HCT116 (cell line): ENCODE results near the gene HOXC12. TPM values are rescaled to one million over a fixed set of nuclear protein-coding genes. Genes with fewer than 3 reads are reported as not detected.

Source experiments
- ATAC-seq: fragments of 200-7000 bp; cut with Tn5 transposase; 2 replicates; pipeline ENCODE4 v1.9.1; 2020; ENCODE audit warnings: mild to moderate bottlenecking, moderate library complexity
- BruUV-seq: library from RNA; stranded (reverse); fragments of 400-500 nt; replicated peaks from 2 replicates; lab custom pipeline; 2021; lab: Mats Ljungman, UMichigan
- CTCF ChIA-PET: fragments of 300-600 bp; sonication (Branson Sonifier 250); formaldehyde crosslinking; loops from one replicate; lab custom pipeline; 2021; ENCODE audit warnings: antibody characterized with exemption; lab: Charles Lee
- POLR2A ChIA-PET: fragments of 300-600, 350-600 bp; sonication (Branson Sonifier 250); formaldehyde crosslinking; loops from one replicate; lab custom pipeline; 2021; ENCODE audit warnings: antibody characterized with exemption; lab: Charles Lee
- RAD21 ChIA-PET, 2 experiments: fragments of 300-600 bp; sonication (Branson Sonifier 250); formaldehyde crosslinking; loops; one replicate each; lab custom pipeline; 2023; ENCODE audit warnings: low total read pairs in 2 of 2; ENCODE audit not compliant: uncharacterized antibody in 2 of 2, unreplicated experiment in 2 of 2, low non-redundant PET in 1 of 2; lab: Charles Lee
- DNase-seq: peaks from one replicate; pipeline ENCODE4 v3.0.0-alpha.2; 2010; ENCODE audit warnings: low read depth, low spot score
- H2AFZ ChIP-seq: fragments of 200-600 bp; shearing (Covaris generic), sonication (generic); 2 replicates; pipeline ENCODE4 v1.6.1; 2017; ENCODE audit warnings: low read depth, mixed run types, mixed read lengths, antibody characterized with exemption, low read length; ENCODE audit not compliant: poor library complexity, severe bottlenecking
- H3K27ac ChIP-seq: 2 replicates; pipeline ENCODE4 v1.5.1; 2012; ENCODE audit warnings: low read depth, low read length
- H3K27me3 ChIP-seq: fragments of 200-600 bp; sonication (generic); 2 replicates; pipeline ENCODE4 v1.6.1; 2016; ENCODE audit warnings: mixed run types, low read length, mixed read lengths; ENCODE audit not compliant: insufficient read depth
- H3K36me3 ChIP-seq, 2 experiments: fragments of 200-500 bp in 1 of 2; fragments of 200-600 bp in 1 of 2; sonication (Bioruptor generic) in 1 of 2; sonication (generic) in 1 of 2; 2 replicates each; pipeline versions ENCODE4 v1.5.1 to v1.6.1; 2014 to 2016; ENCODE audit warnings: low read length in 2 of 2, inconsistent platforms in 1 of 2, mixed read lengths in 1 of 2, mixed run types in 1 of 2; ENCODE audit not compliant: insufficient read depth in 2 of 2, control insufficient read depth in 1 of 2
- H3K4me1 ChIP-seq, 2 experiments: fragments of 200-600 bp in 1 of 2; sonication (generic) in 1 of 2; 2 replicates each; pipeline versions ENCODE4 v1.5.1 to v1.6.1; 2012 to 2017; ENCODE audit warnings: low read length in 2 of 2, inconsistent platforms in 1 of 2, mild to moderate bottlenecking in 1 of 2, mixed read lengths in 1 of 2, mixed run types in 1 of 2, moderate library complexity in 1 of 2; ENCODE audit not compliant: insufficient read depth in 2 of 2, control insufficient read depth in 1 of 2
- H3K4me2 ChIP-seq: fragments of 200-600 bp; sonication (generic); 2 replicates; pipeline ENCODE4 v1.6.1; 2017; ENCODE audit warnings: mixed run types, low read length, mixed read lengths
- H3K4me3 ChIP-seq, 2 experiments: fragments of 200-600 bp in 1 of 2; sonication (generic) in 1 of 2; replicated peaks in 1 of 2; 2 replicates each; pipeline ENCODE4 v1.5.1; 2011 to 2016; ENCODE audit warnings: low read length in 2 of 2, control low read depth in 1 of 2, low read depth in 1 of 2, mild to moderate bottlenecking in 1 of 2, mixed read lengths in 1 of 2, mixed run types in 1 of 2
- H3K79me2 ChIP-seq: fragments of 200-600 bp; sonication (generic); 2 replicates; pipeline ENCODE4 v1.6.1; 2017; ENCODE audit warnings: mild to moderate bottlenecking, mixed run types, low read length, moderate library complexity, mixed read lengths; ENCODE audit not compliant: insufficient read depth
- H3K9ac ChIP-seq: fragments of 200-600 bp; sonication (generic); 2 replicates; pipeline ENCODE4 v1.6.1; 2016; ENCODE audit warnings: low read length, mixed read lengths
- H3K9me2 ChIP-seq: fragments of 200-600 bp; sonication (generic), shearing (Covaris generic); 2 replicates; pipeline ENCODE4 v1.6.1; 2017; ENCODE audit warnings: mixed run types, mild to moderate bottlenecking, moderate library complexity; ENCODE audit not compliant: insufficient read depth
- H3K9me3 ChIP-seq, 2 experiments: fragments of 200-500 bp in 1 of 2; fragments of 200-600 bp in 1 of 2; sonication (Bioruptor generic) in 1 of 2; sonication (generic) in 1 of 2; 2 replicates each; pipeline ENCODE4 v1.6.1; 2014 to 2017; ENCODE audit warnings: low read length in 2 of 2, mixed read lengths in 2 of 2, inconsistent platforms in 1 of 2, low read depth in 1 of 2, mild to moderate bottlenecking in 1 of 2, mixed run types in 1 of 2, moderate library complexity in 1 of 2; ENCODE audit not compliant: control insufficient read depth in 1 of 2, insufficient read depth in 1 of 2
- H4K20me1 ChIP-seq: fragments of 200-600 bp; sonication (generic), shearing (Covaris generic); 2 replicates; pipeline ENCODE4 v1.6.1; 2017; ENCODE audit warnings: mixed run types, mild to moderate bottlenecking, moderate library complexity; ENCODE audit not compliant: insufficient read depth
- ATF3 ChIP-seq: IDR thresholded peaks from 2 replicates; pipeline ENCODE4 v1.6.1; 2012
- CEBPB ChIP-seq: IDR thresholded peaks from 2 replicates; pipeline ENCODE4 v1.6.1; 2012; ENCODE audit warnings: low read depth
- EGR1 ChIP-seq: IDR thresholded peaks from 2 replicates; pipeline ENCODE4 v1.6.1; 2012; ENCODE audit warnings: low read depth
- ELF1 ChIP-seq: IDR thresholded peaks from 2 replicates; pipeline ENCODE4 v1.6.1; 2012; ENCODE audit warnings: low read depth, borderline replicate concordance
- FOSL1 ChIP-seq: IDR thresholded peaks from 2 replicates; pipeline ENCODE4 v1.6.1; 2012; ENCODE audit warnings: low read depth
- JUND ChIP-seq: IDR thresholded peaks from 2 replicates; pipeline ENCODE4 v1.6.1; 2012
- POLR2A ChIP-seq: IDR thresholded peaks from 2 replicates; pipeline ENCODE4 v1.7.0; 2011; ENCODE audit warnings: borderline replicate concordance; ENCODE audit not compliant: insufficient read depth, insufficient read length; ENCODE audit errors: extremely low read depth
- POLR2AphosphoS5 ChIP-seq: IDR thresholded peaks from 2 replicates; pipeline ENCODE4 v1.6.1; 2011; ENCODE audit warnings: mild to moderate bottlenecking, low read depth, low read length, moderate library complexity
- RAD21 ChIP-seq: IDR thresholded peaks from 2 replicates; pipeline ENCODE4 v1.6.1; 2012; ENCODE audit warnings: low read depth, mild to moderate bottlenecking
- SIN3A ChIP-seq: IDR thresholded peaks from 2 replicates; pipeline ENCODE4 v1.6.1; 2012; ENCODE audit warnings: low read depth
- SP1 ChIP-seq: IDR thresholded peaks from 2 replicates; pipeline ENCODE4 v1.6.1; 2012; ENCODE audit warnings: low read depth
- TCF7L2 ChIP-seq: IDR thresholded peaks from 2 replicates; pipeline ENCODE4 v1.7.0; 2011; ENCODE audit warnings: borderline replicate concordance, inconsistent platforms; ENCODE audit not compliant: insufficient read depth, insufficient read length; ENCODE audit errors: extremely low read depth
- YY1 ChIP-seq: IDR thresholded peaks from 2 replicates; pipeline ENCODE4 v1.6.1; 2011; ENCODE audit warnings: low read length, low read depth, moderate library complexity, mild to moderate bottlenecking; ENCODE audit not compliant: insufficient replicate concordance; ENCODE audit errors: extremely low read depth
- ZFX ChIP-seq: fragments of 450-650 bp; IDR thresholded peaks from 2 replicates; pipeline ENCODE4 v1.6.1; 2017
- ZNF274 ChIP-seq: fragments of 200-500 bp; sonication (Bioruptor generic); IDR thresholded peaks from 2 replicates; pipeline ENCODE4 v1.6.1; 2014; ENCODE audit warnings: mild to moderate bottlenecking, low read depth, low read length, inconsistent platforms
- intact Hi-C: fragments of 100-400 bp; cut with micrococcal nuclease; formaldehyde crosslinking; loops from 2 replicates; pipeline ENCODE4 v1.10.0; 2022
- total RNA-seq: library from RNA; stranded (reverse); gene quantifications from one replicate; pipeline ENCODE4 v1.2.1, GENCODE V29; 2021; ENCODE audit not compliant: unreplicated experiment
- TF ChIP-seq, protein P1 (sequence below): IDR thresholded peaks from 2 replicates; pipeline ENCODE4 v1.6.1; 2012
- TF ChIP-seq, protein P2 (sequence below), 3 experiments: fragments of 200-600 bp in 1 of 3; sonication (generic) in 1 of 3; IDR thresholded peaks in 2 of 3; conservative IDR thresholded peaks in 1 of 3; 2 replicates each; pipeline ENCODE4 v1.5.1; 2012 to 2017; ENCODE audit warnings: low read depth in 2 of 3, low read length in 2 of 3, antibody characterized with exemption in 1 of 3, borderline replicate concordance in 1 of 3, control low read depth in 1 of 3, mild to moderate bottlenecking in 1 of 3, mixed read lengths in 1 of 3, mixed run types in 1 of 3, moderate library complexity in 1 of 3; ENCODE audit not compliant: insufficient read depth in 1 of 3
- TF ChIP-seq, protein P3 (sequence below): IDR thresholded peaks from 2 replicates; pipeline ENCODE4 v1.6.1; 2011; ENCODE audit warnings: mild to moderate bottlenecking, low read length, moderate library complexity; ENCODE audit not compliant: insufficient replicate concordance; ENCODE audit errors: extremely low read depth

Gene HOXC12
- total RNA-seq, 1 experiment from 2014 or later: not detected

DNA sequence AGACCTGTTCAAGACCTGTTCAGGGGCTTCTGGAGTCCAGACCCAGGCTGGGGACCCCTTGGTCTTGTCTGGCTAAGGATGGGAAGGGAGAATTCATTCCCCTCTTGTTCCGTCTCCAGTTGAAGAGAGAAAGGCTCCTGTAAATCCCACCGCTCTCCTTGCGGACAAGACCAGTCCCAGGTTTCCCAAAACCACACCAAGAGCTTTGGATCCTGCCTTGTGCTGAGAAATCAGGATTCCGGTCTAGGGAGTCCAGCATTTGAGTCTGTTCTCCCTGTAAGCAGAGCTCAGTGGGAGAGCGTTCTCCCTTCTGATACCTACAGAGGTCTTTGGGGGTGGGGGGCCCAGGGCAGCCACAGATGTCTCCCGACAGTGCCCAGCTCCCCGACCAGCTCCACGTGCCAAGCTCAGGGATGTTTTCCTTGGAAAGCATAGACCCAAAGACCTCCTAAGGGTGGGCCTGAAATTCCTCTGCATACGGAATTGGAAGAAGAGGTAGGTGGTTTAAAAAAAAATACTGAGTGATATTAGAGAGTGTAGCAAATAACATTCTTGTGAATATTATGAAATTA, 14.2 kb upstream of the HOXC12 start:
- ATAC-seq: no peak
- ChIA-PET POLR2A (no interaction called here), CTCF (no interaction called here), RAD21 (interaction anchor here in 1 of 2 experiments (1.0 kb wide), 1 partner anchor 115 kb away, joined by 3 read pairs; no protein-coding TSS in a partner anchor)
- H4K20me1 ChIP-seq: no peaks in the 10 kb centered on the region
- no peak for DNase-seq
- H3K9me2 ChIP-seq: no peaks in the 10 kb centered on the region
- BruUV-seq: TSS peak; percentile 43
- H3K27ac ChIP-seq: no peak overlapping the region
- no peak overlapping the region for H3K4me2 ChIP-seq
- no peaks in the 10 kb centered on the region for H3K79me2 ChIP-seq
- no peaks in the 10 kb centered on the region for H3K9me3 ChIP-seq
- no peak overlapping the region for H2AFZ ChIP-seq
- TF ChIP-seq SP1 (no peak), TCF7L2 (no peak), EGR1 (no peak), RAD21 (no peak), CEBPB (no peak), ATF3 (no peak), POLR2AphosphoS5 (no peak), POLR2A (no peak), ELF1 (no peak), SIN3A (no peak), FOSL1 (no peak), ZFX (no peak), JUND (no peak), YY1 (no peak), ZNF274 (no peak)
- TF ChIP-seq, protein P1, sequence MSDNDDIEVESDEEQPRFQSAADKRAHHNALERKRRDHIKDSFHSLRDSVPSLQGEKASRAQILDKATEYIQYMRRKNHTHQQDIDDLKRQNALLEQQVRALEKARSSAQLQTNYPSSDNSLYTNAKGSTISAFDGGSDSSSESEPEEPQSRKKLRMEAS: no peak
- TF ChIP-seq, protein P2, sequence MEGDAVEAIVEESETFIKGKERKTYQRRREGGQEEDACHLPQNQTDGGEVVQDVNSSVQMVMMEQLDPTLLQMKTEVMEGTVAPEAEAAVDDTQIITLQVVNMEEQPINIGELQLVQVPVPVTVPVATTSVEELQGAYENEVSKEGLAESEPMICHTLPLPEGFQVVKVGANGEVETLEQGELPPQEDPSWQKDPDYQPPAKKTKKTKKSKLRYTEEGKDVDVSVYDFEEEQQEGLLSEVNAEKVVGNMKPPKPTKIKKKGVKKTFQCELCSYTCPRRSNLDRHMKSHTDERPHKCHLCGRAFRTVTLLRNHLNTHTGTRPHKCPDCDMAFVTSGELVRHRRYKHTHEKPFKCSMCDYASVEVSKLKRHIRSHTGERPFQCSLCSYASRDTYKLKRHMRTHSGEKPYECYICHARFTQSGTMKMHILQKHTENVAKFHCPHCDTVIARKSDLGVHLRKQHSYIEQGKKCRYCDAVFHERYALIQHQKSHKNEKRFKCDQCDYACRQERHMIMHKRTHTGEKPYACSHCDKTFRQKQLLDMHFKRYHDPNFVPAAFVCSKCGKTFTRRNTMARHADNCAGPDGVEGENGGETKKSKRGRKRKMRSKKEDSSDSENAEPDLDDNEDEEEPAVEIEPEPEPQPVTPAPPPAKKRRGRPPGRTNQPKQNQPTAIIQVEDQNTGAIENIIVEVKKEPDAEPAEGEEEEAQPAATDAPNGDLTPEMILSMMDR (IDR thresholded peaks at IDR 0.05 in 2 of 3, conservative IDR thresholded peaks at IDR 0.05 in 1 of 3; ENCODE audit: borderline replicate concordance in 1 of 3, insufficient read depth in 1 of 3, low read depth in 2 of 3, low read length in 2 of 3): no peak
- TF ChIP-seq, protein P3, sequence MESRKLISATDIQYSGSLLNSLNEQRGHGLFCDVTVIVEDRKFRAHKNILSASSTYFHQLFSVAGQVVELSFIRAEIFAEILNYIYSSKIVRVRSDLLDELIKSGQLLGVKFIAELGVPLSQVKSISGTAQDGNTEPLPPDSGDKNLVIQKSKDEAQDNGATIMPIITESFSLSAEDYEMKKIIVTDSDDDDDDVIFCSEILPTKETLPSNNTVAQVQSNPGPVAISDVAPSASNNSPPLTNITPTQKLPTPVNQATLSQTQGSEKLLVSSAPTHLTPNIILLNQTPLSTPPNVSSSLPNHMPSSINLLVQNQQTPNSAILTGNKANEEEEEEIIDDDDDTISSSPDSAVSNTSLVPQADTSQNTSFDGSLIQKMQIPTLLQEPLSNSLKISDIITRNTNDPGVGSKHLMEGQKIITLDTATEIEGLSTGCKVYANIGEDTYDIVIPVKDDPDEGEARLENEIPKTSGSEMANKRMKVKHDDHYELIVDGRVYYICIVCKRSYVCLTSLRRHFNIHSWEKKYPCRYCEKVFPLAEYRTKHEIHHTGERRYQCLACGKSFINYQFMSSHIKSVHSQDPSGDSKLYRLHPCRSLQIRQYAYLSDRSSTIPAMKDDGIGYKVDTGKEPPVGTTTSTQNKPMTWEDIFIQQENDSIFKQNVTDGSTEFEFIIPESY: no peak
- no peak overlapping the region for H3K9ac ChIP-seq
- H3K4me3 ChIP-seq: no peak overlapping the region
- H3K27me3 ChIP-seq: no peaks in the 10 kb centered on the region
- peaks cover 8 to 15% of the 10 kb centered on the region in 2 experiments; a peak in 3 of 4 replicates for H3K4me1 ChIP-seq
- intact Hi-C loops: no loop called here
- H3K36me3 ChIP-seq: no peaks in the 10 kb centered on the region
